A673 (cell line): ENCODE data around the gene DYNLRB2. TPM values are rescaled to one million over a fixed set of nuclear protein-coding genes. Genes with fewer than 3 reads are reported as not detected.

ENCODE experiments used
- BruUV-seq: library from RNA; stranded (reverse); fragments of 400-500 nt; replicated peaks from 2 replicates; lab custom pipeline; 2021; lab: Mats Ljungman, UMichigan
- CTCF ChIA-PET: fragments of 300-600 bp; sonication (Branson Sonifier 250); formaldehyde crosslinking; loops from one replicate; lab custom pipeline; 2022; ENCODE audit warnings: antibody characterized with exemption; lab: Charles Lee
- POLR2A ChIA-PET: fragments of 300-600 bp; sonication (Branson Sonifier 250); formaldehyde crosslinking; loops from one replicate; lab custom pipeline; 2022; ENCODE audit warnings: antibody characterized with exemption; ENCODE audit not compliant: low non-redundant PET; lab: Charles Lee
- DNase-seq: peaks from one replicate; pipeline ENCODE4 v3.0.0-alpha.2; 2015; ENCODE audit warnings: low spot score
- H3K27ac ChIP-seq: fragments of 200-600 bp; sonication (generic); 2 replicates; pipeline ENCODE4 v1.5.1; 2016; ENCODE audit warnings: mixed run types, low read depth, mild to moderate bottlenecking, mixed read lengths, antibody characterized with exemption, low read length; ENCODE audit not compliant: poor library complexity, severe bottlenecking
- H3K27me3 ChIP-seq: fragments of 200-600 bp; sonication (generic); replicated peaks from 2 replicates; pipeline ENCODE4 v1.6.1; 2017; ENCODE audit warnings: mixed run types, low read depth, mild to moderate bottlenecking, mixed read lengths, antibody characterized with exemption, low read length; ENCODE audit not compliant: insufficient read depth, poor library complexity
- H3K36me3 ChIP-seq: fragments of 200-600 bp; sonication (generic); 2 replicates; pipeline ENCODE4 v1.6.1; 2016; ENCODE audit warnings: mixed run types, mild to moderate bottlenecking, mixed read lengths, antibody characterized with exemption, low read length; ENCODE audit not compliant: insufficient read depth, poor library complexity, severe bottlenecking
- H3K4me1 ChIP-seq: fragments of 200-600 bp; sonication (generic); 2 replicates; pipeline ENCODE4 v1.6.1; 2017; ENCODE audit warnings: mixed run types, mild to moderate bottlenecking, mixed read lengths, antibody characterized with exemption, low read length; ENCODE audit not compliant: insufficient read depth, poor library complexity, severe bottlenecking
- H3K4me3 ChIP-seq: fragments of 200-600 bp; sonication (generic); 2 replicates; pipeline ENCODE4 v1.5.1; 2016; ENCODE audit warnings: low read depth, mixed run types, mild to moderate bottlenecking, mixed read lengths, low read length; ENCODE audit not compliant: poor library complexity, severe bottlenecking
- H3K9me3 ChIP-seq: fragments of 200-600 bp; sonication (generic); 2 replicates; pipeline ENCODE4 v1.6.1; 2016; ENCODE audit warnings: mixed run types, low read depth, mild to moderate bottlenecking, mixed read lengths, antibody characterized with exemption, low read length; ENCODE audit not compliant: poor library complexity, severe bottlenecking
- EZH2 ChIP-seq: fragments of 200-600 bp; sonication (generic); IDR thresholded peaks from 2 replicates; pipeline ENCODE4 v1.6.1; 2017; ENCODE audit warnings: borderline replicate concordance, low read depth, mild to moderate bottlenecking, mixed read lengths, antibody characterized with exemption, low read length; ENCODE audit not compliant: poor library complexity, severe bottlenecking
- intact Hi-C: fragments of 100-400 bp; cut with micrococcal nuclease; formaldehyde crosslinking; loops from one replicate; pipeline ENCODE4 v1.10.0; 2022; ENCODE audit not compliant: unreplicated experiment
- total RNA-seq: library from RNA; stranded (reverse); gene quantifications from 2 replicates; pipeline ENCODE4 v1.2.3, GENCODE V29; 2021
- TF ChIP-seq, protein P1 (sequence below): fragments of 300-800, 200-600 bp; sonication (generic); conservative IDR thresholded peaks from 2 replicates; pipeline ENCODE4 v1.5.1; 2017; ENCODE audit warnings: low read depth, mild to moderate bottlenecking, antibody characterized with exemption, low read length, moderate library complexity, mixed read lengths

The DYNLRB2 gene
- total RNA-seq, 1 experiment from 2014 or later: not detected

DNA sequence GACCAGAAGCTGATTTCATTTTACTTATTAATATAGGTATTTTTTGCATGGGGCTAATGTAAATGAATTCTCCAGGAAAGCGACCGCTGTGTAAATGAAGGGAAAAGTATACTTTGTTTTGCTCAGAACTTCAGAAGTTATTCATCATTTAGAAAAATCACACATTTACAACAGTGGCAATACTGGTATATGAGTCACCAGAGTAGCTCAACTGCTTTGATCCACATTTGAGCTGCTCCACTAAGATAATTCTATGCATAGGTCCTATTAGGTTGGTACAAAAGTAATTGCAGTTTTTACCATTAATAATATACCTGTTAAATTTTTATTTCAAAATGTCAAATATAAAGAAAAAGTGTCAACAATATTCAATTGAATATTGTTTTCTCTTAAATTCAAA is 22.9 kb upstream of the DYNLRB2 start:
- CTCF ChIA-PET: no interaction called here
- Histone ChIP-seq H3K4me1 (no peaks in the 10 kb centered on the region), H3K27me3 (peaks cover 13% of the 10 kb centered on the region), H3K36me3 (no peaks in the 10 kb centered on the region), H3K9me3 (no peaks in the 10 kb centered on the region), H3K27ac (no peak overlapping the region), H3K4me3 (no peak overlapping the region)
- intact Hi-C loops: no loop called here
- no peak for DNase-seq
- POLR2A ChIA-PET: no interaction called here
- TF ChIP-seq, protein P1, sequence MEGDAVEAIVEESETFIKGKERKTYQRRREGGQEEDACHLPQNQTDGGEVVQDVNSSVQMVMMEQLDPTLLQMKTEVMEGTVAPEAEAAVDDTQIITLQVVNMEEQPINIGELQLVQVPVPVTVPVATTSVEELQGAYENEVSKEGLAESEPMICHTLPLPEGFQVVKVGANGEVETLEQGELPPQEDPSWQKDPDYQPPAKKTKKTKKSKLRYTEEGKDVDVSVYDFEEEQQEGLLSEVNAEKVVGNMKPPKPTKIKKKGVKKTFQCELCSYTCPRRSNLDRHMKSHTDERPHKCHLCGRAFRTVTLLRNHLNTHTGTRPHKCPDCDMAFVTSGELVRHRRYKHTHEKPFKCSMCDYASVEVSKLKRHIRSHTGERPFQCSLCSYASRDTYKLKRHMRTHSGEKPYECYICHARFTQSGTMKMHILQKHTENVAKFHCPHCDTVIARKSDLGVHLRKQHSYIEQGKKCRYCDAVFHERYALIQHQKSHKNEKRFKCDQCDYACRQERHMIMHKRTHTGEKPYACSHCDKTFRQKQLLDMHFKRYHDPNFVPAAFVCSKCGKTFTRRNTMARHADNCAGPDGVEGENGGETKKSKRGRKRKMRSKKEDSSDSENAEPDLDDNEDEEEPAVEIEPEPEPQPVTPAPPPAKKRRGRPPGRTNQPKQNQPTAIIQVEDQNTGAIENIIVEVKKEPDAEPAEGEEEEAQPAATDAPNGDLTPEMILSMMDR: no peak
- TF ChIP-seq EZH2: no peak
- no TSS peak for BruUV-seq

DNA sequence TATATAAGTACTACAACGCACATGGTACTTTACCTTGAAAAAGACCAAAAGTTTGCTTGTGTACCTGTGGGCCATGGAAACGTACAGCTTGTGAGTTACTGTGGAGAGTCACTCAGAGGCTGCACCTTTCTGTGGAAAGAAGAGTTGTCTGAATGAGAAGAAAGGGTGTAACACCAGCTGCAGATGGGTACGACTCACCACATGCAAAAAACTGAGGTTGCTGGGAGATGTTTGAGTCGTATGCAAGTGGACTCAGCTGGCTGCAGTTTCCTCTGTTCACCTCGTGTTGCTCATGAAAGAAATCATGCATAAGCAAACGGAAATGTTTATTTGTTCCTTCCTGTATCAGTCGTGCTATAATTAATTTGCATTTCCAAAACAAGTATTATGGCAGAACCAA is 22.4 kb upstream of the DYNLRB2 start:
- peaks cover 13% of the 10 kb centered on the region for H3K27me3 ChIP-seq
- ChIA-PET CTCF (no interaction called here), POLR2A (no interaction called here)
- no peak for TF ChIP-seq EZH2
- TF ChIP-seq, protein P1: no peak
- no peak overlapping the region for H3K27ac ChIP-seq
- BruUV-seq: no TSS peak
- no peaks in the 10 kb centered on the region for H3K36me3 ChIP-seq
- intact Hi-C loops: no loop called here
- H3K9me3 ChIP-seq: no peaks in the 10 kb centered on the region
- H3K4me3 ChIP-seq: no peak overlapping the region
- no peak for DNase-seq
- no peaks in the 10 kb centered on the region for H3K4me1 ChIP-seq

GRCh38 chr16:80519189-80519588 is 21.6 kb upstream of the DYNLRB2 start:
- intact Hi-C loops: no loop called here
- no peak for TF ChIP-seq EZH2
- TF ChIP-seq, protein P1: no peak
- Histone ChIP-seq H3K9me3 (no peaks in the 10 kb centered on the region), H3K4me3 (no peak overlapping the region), H3K27me3 (peaks cover 14% of the 10 kb centered on the region), H3K4me1 (no peaks in the 10 kb centered on the region), H3K27ac (no peak overlapping the region), H3K36me3 (no peaks in the 10 kb centered on the region)
- no peak for DNase-seq
- CTCF ChIA-PET: no interaction called here
- POLR2A ChIA-PET: no interaction called here
- no TSS peak for BruUV-seq
